HG03432 (cell line): ENCODE measurements around the gene PDPK1.
"Not testable (repeated sequence)": the region's sequence is repeated elsewhere in the genome, so short reads cannot be mapped to it uniquely, and the experiment has no call there.

Experiments used
- ATAC-seq: cut with Tn5 transposase; IDR thresholded peaks from one replicate; pipeline ENCODE4 v1.9.1; 2021; ENCODE audit warnings: mild to moderate bottlenecking, moderate library complexity; ENCODE audit not compliant: unreplicated experiment

Gene PDPK1

DNA sequence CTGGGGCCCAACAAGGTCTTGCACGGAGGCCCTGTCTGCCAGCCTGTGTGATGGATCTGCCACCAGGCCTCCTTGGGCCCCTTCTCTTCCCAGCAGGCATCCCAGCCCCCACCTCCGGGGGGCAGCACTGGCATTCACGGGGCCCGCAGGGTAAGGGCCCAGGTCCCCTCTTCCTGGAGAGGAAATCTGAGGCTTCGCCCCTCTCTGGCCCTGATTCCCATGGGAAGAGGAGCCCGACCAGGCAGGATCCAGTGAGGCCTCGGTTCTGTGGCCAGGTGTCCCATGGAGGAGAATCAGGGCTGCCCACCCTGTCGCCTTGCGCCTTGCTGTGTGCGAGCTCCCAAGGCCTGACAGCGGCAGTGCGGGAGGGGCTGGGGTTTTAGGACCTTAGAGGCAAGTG is 48.4 kb downstream of the PDPK1 start:
- no peak for ATAC-seq

DNA sequence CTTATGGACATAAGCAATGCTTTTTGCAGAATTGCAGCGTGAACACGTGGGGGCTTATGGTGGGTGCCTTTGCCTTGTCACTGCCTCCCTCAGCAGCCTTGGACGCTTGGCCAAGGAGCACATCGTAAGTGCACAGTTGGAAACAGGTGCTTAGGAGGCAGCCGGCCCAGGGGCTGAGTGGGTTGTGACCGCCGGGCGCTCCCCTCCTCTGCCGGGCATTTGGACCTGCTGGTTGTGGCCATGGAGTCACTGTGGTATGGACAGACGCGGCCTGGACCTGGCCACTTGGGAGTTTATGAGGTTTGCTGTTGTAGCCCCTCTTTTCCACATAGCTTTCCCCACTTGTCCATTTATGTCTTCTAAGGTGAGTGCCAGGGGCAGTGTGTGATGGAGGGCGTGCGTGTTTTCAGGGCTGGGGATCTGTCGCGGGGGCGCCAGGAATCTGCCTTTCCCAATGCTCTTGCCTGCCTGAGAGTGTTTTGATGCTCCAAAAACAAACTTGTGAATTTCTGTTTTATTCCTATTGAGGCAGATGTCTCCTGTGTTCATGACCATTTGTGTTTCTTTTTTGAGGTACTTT is 49.2 kb downstream of the PDPK1 start:
- ATAC-seq: no peak

DNA sequence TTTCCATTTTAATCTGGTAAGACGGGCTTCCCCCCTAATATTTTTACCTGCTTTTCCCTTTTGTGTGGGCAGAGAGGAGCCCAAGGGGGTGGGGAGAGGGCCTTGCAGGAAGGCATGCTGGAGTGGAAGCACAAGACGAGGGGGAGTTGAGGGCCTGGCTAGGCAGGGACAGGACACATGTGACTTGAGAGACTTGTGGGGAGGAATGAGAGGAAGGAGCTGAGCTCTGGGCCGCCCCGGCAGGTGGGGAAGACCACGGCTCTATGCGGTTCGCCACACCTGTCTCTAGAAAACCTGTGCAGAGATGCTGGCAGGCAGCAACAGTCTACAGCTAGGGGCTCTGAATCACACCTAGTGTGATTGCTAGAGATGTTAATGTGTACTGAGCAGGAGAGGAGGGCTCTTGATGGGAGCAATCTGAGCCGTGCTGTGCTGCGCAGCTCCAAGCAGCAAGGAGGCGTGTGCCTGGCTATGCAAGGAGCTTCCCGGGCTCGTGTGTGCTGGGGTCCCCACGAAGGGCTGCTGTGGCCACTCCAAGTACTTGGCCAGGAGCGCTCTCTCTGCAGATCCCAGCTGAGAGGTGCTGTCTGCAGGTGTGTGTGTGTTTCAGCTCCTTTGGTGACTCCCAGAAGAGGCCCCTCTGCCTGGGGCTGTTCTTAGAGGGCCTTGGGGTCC is 50.2 kb downstream of the PDPK1 start:
- ATAC-seq: no peak

DNA sequence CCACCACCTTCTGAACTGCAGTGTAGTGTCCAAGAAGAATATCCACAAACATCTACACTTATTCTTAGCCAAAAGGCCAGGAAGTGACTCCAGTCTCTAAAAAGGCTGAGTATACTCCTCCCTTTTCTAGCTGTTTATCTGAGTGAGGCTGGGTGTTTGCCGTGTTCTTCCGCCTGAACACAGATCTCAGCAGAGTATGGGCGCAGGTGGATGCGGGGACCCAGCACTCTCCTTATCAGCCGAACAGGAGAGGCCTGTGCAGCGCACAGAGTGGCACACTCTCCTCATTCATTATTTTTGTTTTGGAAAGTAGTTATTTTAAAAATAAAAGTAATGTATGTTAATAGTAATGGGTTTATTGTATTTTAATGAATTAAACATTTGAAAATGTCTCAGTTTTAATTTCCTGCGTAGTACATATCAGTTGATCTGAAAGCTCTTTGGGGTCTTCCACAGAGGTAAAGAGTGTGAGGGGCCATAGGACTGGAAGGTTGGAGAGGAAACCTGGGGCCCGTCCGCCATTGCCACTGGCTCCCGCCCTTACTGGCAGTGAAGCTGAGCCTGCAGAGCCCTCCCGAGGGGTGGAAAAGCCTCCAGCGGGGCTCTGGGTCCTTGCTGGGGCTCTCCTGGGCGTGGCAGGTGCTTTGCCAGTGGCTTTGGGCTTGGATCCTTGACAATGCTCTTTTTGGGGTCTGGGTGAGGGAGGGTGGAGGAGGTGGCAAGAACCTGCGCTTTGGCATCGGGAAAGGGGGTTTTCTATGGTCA is 53.8 kb downstream of the PDPK1 start:
- no peak for ATAC-seq

DNA sequence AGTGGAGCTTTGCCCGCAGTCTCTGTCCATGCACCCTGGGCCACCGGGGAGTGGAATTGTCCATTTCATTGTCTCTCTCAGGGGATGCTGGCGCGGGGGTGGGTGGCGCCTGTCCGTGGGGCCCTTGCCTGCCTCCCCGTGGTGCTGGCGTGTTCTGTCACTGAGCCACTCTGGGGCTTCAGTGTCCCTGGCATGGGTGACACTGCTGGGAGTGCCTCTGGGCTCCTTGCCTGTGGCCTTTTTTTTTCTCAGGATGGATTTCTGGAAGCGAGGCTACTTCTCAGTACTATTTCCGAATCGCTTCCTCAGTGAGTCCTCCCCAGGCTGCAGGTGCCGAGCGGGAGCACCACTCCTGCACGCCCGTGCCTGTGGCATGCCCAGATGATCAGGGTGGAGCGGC is 55.0 kb downstream of the PDPK1 start:
- no peak for ATAC-seq

DNA sequence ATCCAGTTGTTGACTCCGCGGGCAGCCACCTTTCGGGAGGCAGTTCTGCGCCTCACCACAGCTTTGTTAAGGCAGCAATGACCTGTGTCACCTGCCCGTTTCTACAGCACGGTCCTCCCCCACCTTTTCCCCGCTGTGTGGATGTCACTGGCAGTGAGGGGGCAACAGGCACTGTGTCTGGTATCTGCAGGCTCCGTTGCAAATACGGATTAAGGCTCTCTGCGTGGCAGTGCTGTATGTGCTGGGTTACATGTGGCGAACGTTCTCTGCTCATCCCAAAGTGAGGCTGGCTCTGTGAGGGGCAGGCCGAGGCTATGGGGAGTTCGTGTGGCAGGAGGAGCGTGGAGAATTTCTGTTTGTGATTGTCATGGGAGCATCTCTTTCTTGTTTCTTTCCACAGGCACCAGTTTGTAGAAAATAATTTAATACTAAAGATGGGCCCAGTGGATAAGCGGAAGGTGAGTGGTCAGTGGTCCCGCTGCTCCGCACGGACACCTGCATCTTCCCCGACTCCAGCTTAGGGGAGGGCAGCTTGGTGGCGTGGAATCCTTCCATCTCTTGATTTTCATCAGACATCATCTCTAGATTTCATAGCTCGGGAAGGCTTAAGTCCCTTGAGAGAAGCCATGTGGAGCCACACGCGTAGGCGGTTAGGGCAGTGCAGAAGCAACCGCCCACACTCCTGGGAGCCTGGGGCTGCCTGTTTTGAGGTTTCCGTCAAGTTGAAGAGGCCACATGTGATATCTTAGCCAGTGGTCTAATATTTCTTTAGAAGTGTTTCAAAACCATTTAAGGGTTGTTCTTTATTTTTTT is 57.8 kb downstream of the PDPK1 start:
- no peak for ATAC-seq

DNA sequence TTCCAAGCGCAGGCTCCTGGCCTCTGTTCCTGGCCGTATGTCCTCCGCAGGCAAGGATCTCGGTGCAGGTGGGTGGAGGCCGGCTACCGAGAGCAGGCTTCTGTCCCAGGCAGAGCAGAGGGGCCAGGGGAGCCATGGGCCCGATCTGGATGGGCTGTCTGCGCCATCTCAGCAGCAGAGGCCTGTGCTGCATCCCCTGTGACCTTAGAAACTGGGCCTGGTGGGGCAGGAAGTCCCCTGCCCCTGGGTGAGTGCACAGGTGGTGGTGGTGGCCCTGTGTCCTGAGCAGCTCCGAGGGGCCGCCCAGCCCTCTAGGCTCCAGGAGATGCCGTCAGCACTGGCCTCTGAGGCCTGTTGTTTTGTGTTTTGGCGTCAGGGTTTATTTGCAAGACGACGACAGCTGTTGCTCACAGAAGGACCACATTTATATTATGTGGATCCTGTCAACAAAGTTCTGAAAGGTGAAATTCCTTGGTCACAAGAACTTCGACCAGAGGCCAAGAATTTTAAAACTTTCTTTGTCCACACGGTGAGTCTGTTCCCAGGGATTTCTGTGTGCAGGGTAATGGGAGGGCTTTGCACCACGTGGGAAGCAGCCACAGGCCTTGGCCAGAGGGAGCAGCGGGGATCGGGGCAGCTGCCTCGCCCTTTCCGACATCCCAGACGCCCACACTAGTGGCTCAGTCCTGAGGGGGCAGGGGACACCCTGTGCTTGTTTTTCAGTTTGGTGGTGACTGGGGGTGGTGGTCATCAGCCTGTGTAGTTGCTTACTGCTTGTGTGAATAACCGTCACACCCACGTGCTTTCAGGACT is 59.1 kb downstream of the PDPK1 start:
- ATAC-seq: no peak

DNA sequence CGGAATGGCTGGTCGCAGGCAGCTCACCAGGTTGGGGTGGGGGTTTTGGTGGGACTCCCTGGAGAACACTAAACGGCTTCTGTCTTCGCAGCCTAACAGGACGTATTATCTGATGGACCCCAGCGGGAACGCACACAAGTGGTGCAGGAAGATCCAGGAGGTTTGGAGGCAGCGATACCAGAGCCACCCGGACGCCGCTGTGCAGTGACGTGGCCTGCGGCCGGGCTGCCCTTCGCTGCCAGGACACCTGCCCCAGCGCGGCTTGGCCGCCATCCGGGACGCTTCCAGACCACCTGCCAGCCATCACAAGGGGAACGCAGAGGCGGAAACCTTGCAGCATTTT is 59.7 kb downstream of the PDPK1 start:
- ATAC-seq: no peak

DNA sequence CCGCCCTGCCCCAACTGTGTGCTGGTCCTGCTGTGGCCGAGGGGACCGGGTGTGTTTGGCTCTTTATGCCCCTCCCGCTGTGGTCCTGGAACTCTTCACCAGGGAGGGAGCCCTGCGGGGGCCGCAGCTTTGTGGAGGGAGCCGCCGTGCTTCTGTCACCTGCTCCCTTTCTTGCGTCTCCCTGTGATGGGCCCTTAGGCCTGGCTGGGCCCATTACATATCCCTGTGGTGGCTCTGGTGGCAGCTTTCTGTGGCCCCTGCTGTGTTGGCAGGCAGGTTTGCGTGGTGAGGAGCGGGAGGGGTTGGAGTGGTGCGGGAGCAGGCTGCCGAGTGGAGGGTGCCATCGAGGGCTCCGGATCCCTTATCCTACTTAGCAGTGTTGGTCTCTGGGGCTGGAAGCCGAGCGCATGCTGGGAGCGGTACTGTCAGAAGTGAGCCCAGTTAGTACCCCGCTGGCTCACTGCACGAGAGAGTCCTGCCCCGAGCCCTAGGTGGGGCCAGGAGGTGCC is 60.4 kb downstream of the PDPK1 start:
- no peak for ATAC-seq

DNA sequence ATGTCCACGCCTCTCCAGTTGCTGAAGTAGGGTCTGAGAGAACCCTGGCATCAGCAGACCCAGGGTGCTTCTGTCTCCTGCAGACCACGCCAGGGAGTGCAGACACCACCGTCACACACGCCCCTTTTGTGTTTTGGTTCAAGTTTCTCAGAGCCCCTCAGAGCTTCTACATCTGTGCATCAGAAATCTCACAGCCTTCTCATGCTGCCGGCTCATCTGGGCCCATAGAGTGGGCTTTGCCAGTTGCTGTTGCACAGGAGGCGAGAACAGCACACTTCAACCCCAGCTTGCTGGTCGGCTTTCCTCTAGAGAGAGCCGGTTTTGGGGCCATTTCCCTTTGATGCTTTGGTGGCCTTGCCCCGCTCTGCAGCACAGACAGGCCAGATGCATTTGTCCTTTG is 60.9 kb downstream of the PDPK1 start:
- ATAC-seq: no peak

DNA sequence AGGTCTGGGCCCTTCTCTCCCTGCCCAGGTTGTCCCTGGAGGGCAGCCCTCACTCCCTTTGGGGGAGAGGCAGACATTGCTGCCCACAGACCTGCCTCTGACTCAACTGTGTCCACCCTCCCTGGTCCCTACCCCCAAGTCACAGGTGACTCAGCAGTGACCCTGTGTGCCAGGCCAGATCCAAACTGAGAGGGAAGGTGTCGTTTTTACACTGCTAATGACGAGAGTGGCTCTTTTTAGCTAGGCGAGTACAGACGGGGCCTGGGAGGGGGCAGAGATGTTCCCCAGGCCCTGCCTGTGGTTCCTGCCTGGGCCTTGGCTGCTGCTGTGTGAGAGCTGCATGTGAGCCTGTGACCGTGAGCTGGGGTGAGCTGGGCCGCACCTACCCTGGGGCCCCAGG is 61.3 kb downstream of the PDPK1 start:
- ATAC-seq: not testable (repeated sequence)

DNA sequence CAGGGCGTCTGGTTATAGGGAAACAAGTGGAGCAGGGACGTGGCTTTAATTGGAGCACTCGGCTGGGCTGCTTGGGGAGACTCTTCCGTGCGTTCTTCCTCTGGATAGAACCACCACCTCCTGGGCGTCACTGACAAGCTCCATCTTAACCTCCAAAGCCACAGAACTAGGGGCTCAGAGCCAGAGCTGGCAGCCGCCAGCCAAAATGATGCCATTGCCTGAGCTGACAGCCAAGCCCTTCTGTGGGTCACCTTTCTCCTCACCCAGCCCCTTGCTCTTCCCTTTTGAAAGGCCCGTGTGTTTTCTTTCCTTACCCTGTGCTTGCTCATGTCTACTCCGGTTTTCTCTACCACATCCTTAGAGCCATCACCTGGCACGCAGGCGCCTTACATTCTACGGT is 62.0 kb downstream of the PDPK1 start:
- ATAC-seq: not testable (repeated sequence)

DNA sequence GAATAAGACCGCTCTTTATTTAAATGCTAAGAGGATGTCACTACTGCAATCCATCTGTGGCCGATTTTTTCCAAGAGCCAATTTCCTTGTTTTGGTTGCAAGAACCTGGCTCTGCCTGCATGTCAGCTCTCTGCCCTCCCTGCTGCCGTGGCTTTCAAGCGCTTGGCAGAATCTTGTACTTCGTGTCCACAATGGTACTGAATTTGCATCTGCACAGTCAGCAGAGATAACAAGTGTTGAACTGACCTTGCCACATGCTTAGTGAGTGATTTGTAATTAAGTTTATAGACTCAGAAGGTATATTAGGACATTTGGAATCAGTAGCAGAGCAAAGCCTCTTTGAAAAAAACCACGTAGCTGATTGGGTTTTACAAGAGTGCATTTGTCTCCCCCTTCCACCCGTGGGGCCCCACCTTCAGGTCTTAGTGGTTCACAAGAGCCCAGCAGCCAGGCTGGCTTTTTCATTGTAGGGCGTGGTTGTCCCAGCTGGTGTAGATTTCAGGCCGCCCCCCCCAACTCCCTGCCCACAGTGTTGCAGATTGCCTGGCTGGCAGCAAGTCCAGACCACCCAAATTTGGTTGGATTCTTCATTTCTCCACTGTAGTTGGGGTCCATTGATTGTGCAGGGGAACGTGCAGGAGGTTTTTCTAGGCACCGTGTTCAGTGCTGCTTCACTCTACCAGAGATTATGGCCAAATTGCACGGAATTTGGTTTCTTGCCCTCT is 63.6 kb downstream of the PDPK1 start:
- not testable (repeated sequence) for ATAC-seq

DNA sequence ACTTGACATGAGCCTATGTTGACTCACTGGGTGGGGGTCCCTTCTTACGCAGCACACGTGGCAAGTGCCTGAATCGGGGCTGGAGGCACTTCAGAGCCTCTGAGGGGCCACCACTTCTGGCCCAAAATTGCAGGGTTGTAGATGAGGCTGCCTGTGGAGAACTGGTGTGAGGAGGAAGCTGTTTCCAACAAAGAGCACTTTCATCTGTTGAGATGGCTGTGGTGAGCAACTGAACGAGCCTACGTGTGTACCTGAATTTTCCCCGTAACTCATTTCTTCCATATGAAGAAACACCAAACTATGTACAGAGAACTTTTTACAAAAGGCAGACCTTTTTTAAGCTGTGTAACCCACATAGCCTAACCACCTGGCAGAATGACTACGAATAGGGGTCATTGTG is 64.4 kb downstream of the PDPK1 start:
- ATAC-seq: not testable (repeated sequence)

DNA sequence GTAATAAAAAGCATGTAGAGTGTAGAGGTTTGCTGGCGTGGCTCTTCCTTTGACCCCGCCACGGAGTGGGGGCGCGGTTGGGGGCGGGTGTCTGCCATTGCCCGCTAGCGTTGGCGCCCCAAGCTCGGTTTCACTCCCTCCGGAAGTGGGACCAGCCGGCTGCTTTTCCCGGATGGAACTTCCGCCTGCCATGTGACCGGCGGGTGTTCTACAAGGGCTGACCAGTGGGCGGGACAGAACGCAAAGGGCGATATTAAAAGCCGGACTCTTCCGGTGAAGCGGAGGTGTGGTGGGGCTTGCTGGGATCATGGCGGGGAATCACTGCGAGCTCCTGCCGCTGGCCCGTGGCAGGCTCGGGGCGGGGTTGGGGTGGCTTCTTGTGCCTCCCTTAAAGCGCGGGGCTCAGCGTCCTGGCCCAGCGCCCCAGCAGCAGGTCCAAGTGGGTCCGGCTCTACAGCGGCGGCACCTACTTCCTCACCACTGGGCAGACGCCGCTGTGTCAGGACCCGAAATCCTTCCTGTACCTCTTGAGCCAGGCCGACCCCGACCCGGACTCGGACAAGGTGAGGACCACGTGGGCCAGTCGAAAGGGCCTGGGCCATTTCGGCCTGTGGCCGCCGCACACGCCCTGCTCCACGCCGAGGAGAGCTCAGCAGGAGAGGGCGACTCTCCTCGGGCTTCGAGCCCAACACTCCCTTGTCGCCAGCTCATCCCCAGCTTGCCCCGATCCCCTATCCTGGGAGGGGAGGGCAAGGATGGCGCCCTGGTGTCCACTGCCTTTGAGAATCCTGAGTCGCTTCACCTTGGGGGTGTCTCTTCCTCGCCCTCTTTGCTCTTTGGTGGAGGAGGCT is 65.6 kb downstream of the PDPK1 start:
- ATAC-seq: peak; percentile 70

DNA sequence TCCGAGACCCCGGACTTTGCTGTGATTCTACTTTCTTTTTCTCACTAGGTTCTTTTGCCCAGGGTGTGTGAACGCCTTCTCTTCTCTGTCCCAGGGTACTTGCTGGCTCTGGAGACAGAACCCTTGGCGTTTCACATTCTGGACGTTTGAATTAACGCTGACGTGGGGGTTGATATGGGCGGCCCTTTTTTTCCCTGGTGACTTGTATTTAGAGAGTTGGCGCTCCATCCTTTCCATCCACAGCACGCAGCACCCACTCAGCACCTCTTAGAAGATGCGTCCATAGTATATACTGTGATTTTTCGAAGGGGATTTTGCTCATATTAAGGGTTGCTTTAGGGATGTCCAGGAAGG is 66.2 kb downstream of the PDPK1 start:
- ATAC-seq: not testable (repeated sequence)

DNA sequence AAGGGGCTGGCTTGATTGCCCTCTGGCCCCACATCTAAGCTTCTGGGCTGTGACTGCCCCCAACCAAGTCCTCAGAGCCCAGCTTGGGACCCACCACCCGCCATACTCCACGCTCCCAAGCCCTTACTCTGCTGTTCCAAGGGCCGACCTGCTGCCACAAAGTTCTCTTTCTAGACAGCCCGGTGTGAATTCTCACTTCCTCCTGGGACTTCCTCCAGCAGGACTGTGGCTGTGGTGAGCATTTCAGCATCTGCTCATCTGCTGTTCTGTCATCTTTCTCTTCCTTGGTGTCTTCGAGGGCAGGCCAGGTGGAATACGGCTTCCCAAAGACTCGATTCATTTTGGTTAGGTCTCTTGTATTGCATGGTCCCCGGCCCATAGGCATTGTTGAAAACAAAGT is 69.0 kb downstream of the PDPK1 start:
- peak; percentile 32 for ATAC-seq

DNA sequence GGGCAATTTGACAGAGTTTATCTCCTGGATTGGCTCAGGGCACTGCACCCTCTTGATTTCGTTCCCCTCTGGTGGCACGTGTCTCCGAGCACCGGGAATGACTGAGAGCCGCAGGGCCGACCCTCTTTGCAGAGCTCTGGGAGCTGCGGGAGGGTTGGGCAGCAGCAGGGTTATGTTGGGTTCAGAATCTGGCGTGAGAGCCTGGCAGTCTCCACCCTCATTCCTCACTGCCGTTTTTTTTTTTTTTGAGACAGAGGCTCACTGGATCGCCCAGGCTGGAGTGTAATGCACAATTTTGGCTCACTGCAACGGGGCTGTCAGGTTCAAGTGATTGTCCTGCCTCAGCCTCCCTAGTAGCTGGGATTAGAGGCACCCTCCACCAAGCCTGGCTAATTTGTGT is 71.5 kb downstream of the PDPK1 start:
- ATAC-seq: not testable (repeated sequence)
